ENCODE results near the gene EDN3.
"Not testable (repeated sequence)": the region's sequence is repeated elsewhere in the genome, so short reads cannot be mapped to it uniquely, and the experiment has no call there.

The EDN3 gene

DNA sequence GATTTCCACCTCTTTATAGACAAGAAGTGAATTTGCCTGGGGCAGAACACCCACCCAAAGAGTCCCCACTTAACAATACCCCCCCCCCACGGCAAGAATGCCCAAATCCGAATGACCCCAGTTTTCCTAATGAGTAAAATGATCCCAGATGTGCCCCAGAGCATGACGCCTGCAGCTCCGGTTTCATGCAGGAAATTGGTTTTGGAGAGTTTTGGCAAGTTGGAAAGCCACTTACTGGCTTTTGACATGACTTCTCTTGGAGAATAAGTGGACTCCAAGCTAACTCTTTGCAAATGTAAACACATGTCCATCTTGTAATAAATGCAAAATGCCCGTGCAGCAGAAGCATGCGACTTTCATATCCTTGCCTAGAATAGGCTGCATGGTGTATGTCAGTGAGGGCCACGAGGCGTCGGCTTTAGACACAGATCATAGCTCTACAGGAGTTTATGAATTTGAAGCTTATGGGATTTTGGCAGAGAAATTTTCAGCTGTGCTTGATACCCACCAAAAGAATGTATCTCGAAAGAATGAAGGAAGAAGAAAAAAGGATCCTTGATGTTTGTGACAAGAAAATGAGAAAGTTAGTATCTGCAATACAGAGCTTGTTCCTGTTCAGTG lies 24.2 kb downstream of the EDN3 start:
- no peak for TF ChIP-seq POLR2AphosphoS5 (IDR thresholded peaks at IDR 0.05; ENCODE audit: low read depth, low read length)
- DNase-seq (ENCODE audit: insufficient read length) (no peak), FAIRE-seq (no peak)

DNA sequence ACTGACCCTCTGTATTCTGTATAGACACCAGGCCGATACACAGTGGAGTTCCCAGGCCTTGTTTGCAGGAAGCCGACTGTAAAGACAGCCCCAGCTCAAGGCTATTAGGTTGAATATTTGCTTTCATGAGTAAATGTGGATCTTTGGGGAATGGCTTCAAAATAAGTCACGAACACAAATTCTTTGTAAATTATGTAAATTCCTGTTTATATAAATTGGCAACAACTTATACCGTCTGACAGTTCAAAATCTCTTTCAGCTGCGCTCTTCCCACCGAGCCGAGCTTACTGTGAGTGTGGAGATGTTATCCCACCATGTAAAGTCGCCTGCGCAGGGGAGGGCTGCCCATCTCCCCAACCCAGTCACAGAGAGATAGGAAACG lies 24.7 kb downstream of the EDN3 start:
- TF ChIP-seq POLR2A (IDR thresholded peaks at IDR 0.05; ENCODE audit: low read depth, low read length) (no peak), POLR2AphosphoS5 (IDR thresholded peaks at IDR 0.05; ENCODE audit: low read depth, low read length) (no peak), TAF1 (IDR thresholded peaks at IDR 0.05; ENCODE audit: borderline replicate concordance, low read depth, low read length) (no peak)
- FAIRE-seq (no peak), DNase-seq (ENCODE audit: insufficient read length) (no peak)

DNA sequence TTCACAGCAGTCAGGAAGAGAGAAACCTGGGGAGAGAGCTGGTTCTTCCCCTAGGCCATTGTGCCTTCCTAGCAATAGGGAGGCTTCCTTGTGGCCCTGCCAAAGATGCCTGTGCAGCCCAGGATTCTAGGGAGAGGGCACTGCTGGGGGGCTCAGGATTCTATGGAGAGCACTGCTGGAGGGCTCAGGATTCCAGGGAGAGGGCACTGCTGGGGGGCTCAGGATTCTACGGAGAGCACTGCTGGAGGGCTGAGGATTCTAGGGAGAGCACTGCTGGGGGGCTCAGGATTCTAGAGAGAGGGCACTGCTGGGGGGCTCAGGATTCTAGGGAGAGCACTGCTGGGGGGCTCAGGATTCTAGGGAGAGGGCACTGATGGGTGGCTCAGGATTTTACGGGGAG lies 25.8 kb downstream of the EDN3 start:
- TF ChIP-seq POLR2AphosphoS5 (IDR thresholded peaks at IDR 0.05; ENCODE audit: low read depth, low read length) = no peak
- DNase-seq (ENCODE audit: insufficient read length) = no peak
- FAIRE-seq = no peak

DNA sequence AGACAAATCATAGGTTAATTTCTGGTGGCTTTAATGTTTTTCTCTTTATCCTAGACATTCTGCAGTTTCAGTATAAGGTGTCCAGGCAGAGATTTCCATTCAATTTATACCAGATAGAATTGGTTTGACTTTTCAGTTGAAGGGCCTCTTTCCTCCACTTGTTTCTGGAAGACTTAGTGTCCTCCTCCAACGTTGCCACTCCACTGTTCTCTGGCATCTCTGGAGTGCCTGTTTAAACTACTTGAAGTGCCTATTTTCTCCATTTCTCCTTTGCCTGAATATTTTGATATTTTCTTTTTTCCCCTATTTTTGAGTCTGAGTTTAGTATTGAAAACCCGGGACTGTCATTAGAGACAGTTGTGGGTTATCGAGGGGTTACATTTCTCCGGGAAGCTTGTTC lies 27.7 kb downstream of the EDN3 start:
- no peak for TF ChIP-seq POLR2A (IDR thresholded peaks at IDR 0.05; ENCODE audit: low read depth, low read length)
- no peak for TF ChIP-seq POLR2AphosphoS5 (IDR thresholded peaks at IDR 0.05; ENCODE audit: low read depth, low read length)
- no peak for TF ChIP-seq TAF1 (IDR thresholded peaks at IDR 0.05; ENCODE audit: borderline replicate concordance, low read depth, low read length)
- no peak for FAIRE-seq
- DNase-seq (ENCODE audit: insufficient read length) = no peak

DNA sequence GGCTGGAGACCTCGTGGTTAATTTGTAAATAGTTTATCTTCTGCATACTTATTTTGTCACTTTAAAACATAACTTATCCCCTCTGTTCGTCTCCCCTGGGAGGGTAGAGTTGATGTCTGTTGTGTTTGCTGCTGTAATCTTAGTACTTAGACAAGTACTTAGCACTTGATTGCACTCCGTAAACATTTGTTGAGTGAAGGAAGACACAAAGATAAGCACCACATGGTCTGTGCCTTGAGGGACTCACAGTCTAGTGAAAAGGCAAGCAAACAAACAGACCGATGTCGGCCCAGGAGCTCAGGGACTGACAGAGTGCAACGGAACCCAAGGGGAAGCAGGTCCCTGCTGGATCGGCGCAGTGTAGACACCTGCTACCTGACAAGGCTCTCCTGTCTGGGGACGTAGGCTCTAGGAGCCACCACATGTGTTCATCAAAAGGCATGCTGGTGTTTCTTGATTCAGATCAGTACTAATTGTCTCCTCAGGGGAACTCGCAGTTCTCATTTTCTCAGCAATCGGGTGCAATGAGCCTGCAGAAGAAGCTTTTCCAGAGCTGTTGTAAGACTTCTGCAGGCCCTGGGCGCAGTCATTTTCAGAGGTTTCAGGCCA lies 31.4 kb downstream of the EDN3 start:
- DNase-seq (ENCODE audit: insufficient read length) = no peak
- TF ChIP-seq TAF1 (IDR thresholded peaks at IDR 0.05; ENCODE audit: borderline replicate concordance, low read depth, low read length) (no peak), POLR2AphosphoS5 (IDR thresholded peaks at IDR 0.05; ENCODE audit: low read depth, low read length) (no peak), POLR2A (IDR thresholded peaks at IDR 0.05; ENCODE audit: low read depth, low read length) (no peak)
- FAIRE-seq = no peak

DNA sequence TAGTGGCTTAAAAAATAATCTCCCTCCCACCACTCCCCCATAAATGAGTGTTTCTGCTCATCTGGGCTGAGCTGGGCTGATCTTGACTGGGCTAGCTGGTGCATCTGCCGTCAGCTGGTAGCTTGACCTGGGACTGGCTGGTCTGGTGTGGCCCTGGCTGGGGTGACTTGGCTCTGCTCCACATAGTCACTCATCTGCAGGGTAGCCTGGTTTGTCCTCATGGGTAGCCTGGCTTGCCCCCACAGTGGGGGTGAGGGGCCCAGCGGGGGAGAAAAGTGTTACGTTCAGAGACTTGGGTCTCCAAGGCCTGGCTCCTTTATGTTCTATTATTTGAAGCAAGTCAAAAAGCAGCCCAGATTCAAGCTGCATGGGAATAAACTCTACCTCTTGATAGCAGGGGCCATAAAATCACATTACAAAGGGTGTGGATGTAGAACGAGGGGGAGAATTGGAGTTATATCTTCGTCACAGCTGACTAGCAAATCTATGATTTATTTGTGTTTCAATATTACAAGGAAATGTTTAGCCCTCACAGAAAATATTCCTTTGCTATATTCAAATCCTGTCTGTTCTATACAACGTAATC lies 32.9 kb downstream of the EDN3 start:
- FAIRE-seq = no peak
- TF ChIP-seq TAF1 (IDR thresholded peaks at IDR 0.05; ENCODE audit: borderline replicate concordance, low read depth, low read length) (no peak), POLR2A (IDR thresholded peaks at IDR 0.05; ENCODE audit: low read depth, low read length) (no peak), POLR2AphosphoS5 (IDR thresholded peaks at IDR 0.05; ENCODE audit: low read depth, low read length) (no peak)

DNA sequence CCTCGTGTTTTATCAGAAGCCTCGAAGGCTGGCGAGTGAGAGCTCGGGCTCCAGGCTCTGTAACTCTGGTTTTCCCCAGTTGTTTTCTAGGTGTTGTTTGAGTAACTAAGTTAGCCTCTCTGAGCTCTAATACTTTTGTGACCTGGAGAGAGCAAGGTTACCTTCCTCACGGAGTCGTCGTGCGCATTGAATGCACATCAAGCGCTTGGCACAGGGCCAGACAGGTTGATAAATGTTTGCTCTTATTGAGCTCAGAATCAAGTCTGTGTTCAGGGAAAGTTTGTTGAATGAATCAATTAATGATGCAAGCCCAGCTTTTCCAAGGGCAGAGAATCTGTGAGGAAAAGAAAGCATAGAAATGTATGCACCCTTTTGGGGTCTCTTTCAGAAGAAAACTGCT lies 33.5 kb downstream of the EDN3 start:
- TF ChIP-seq POLR2AphosphoS5 (IDR thresholded peaks at IDR 0.05; ENCODE audit: low read depth, low read length) = no peak
- no peak for TF ChIP-seq TAF1 (IDR thresholded peaks at IDR 0.05; ENCODE audit: borderline replicate concordance, low read depth, low read length)
- no peak for TF ChIP-seq POLR2A (IDR thresholded peaks at IDR 0.05; ENCODE audit: low read depth, low read length)
- FAIRE-seq = no peak
- no peak for DNase-seq (ENCODE audit: insufficient read length)

More for the DNA sequence above, 32.9 kb downstream of the EDN3 start:
- no peak for DNase-seq (ENCODE audit: insufficient read length)

DNA sequence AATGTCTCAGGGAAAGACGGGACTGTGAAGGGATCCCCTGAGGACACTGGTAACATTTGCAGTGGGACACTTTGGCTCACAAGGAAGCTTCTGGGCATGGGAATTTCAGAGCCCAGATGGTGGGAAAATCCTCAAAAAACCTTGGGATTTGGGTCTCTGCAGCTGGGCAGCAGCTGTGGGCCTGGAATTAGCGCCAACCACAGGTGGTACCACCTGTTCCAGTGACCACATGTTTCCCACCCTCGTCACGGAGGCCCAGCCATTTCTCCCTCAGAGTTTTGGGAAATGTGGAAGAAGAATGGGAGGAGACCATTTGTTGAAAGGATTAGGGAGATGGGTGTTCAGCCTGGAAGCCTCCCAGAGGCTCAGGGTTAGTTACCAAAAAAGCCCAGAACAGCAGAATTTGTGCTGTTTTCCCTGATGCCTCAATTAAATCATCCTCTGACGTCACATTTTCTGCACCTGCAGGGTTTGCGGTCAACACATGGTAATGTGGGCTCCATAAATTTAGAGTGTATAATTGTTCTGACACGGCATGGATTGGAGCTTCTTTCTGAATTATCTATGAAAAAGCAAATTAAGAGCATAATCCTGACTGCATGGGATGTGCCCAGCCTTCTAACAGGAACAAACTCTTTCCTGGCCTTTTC lies 34.4 kb downstream of the EDN3 start:
- TF ChIP-seq TAF1 (IDR thresholded peaks at IDR 0.05; ENCODE audit: borderline replicate concordance, low read depth, low read length) (no peak), POLR2A (IDR thresholded peaks at IDR 0.05; ENCODE audit: low read depth, low read length) (no peak), POLR2AphosphoS5 (IDR thresholded peaks at IDR 0.05; ENCODE audit: low read depth, low read length) (no peak)
- DNase-seq (ENCODE audit: insufficient read length) = no peak
- FAIRE-seq = no peak

DNA sequence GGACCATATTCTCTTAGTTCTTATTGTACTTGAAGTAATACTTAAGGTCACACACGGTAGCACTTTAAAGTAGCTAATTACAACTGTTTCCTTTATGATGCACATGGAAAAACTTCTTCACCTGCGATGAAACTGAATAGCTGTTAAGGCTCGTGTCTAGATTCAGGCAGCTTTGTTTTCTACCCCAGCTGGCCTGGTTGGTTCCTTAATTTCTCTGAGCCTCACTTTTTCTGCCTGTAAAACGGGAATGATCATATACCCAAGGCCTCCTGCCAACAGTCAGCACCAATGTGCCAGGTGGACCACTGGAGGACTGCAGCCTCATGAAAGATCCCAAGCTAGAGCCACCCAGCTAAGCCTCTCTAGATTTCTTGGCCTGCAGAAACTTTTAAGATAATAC lies 35.0 kb downstream of the EDN3 start:
- no peak for DNase-seq (ENCODE audit: insufficient read length)
- no peak for TF ChIP-seq TAF1 (IDR thresholded peaks at IDR 0.05; ENCODE audit: borderline replicate concordance, low read depth, low read length)
- no peak for TF ChIP-seq POLR2A (IDR thresholded peaks at IDR 0.05; ENCODE audit: low read depth, low read length)
- no peak for TF ChIP-seq POLR2AphosphoS5 (IDR thresholded peaks at IDR 0.05; ENCODE audit: low read depth, low read length)
- FAIRE-seq = no peak

DNA sequence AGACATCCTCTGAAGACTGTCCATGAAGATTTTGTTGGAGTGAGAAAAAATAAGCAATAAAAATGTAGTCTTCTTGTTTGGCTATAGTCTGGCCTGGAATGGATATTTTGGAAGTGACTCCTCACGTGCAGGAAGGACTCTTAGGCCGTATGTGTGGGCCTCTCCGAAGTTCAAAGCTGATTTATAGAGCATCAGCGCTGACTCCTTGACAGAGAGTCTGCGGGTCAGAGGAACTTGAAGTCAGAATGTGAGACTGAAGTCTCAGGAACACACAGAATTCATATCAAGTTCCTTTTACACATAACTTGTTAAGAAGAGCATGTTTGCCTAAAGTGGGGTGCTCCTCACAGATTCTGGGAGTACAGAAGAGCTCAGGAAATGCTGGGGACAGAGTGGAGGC lies 36.1 kb downstream of the EDN3 start:
- FAIRE-seq = no peak
- no peak for DNase-seq (ENCODE audit: insufficient read length)
- TF ChIP-seq POLR2AphosphoS5 (IDR thresholded peaks at IDR 0.05; ENCODE audit: low read depth, low read length) = no peak
- no peak for TF ChIP-seq TAF1 (IDR thresholded peaks at IDR 0.05; ENCODE audit: borderline replicate concordance, low read depth, low read length)

DNA sequence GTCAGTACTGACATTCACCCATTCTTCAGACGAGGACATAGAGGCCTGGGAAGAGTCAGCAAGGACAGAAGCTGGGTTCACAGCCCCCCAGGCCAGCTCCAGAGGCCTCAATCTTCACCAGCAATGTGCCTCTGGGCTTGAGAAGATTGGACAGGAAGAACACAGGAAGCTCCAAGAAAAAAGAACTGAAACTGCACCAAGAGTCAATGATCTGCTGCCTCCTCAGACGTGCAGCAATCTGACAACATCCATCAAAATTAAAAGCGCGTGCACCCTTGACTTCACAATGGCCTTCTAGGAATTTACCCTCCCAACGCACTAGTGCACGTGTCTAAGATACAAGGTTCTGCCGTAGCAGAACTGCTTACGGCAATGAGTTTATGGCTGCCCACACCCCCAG lies 38.0 kb downstream of the EDN3 start:
- FAIRE-seq; DNase-seq (ENCODE audit: insufficient read length): not testable (repeated sequence)

DNA sequence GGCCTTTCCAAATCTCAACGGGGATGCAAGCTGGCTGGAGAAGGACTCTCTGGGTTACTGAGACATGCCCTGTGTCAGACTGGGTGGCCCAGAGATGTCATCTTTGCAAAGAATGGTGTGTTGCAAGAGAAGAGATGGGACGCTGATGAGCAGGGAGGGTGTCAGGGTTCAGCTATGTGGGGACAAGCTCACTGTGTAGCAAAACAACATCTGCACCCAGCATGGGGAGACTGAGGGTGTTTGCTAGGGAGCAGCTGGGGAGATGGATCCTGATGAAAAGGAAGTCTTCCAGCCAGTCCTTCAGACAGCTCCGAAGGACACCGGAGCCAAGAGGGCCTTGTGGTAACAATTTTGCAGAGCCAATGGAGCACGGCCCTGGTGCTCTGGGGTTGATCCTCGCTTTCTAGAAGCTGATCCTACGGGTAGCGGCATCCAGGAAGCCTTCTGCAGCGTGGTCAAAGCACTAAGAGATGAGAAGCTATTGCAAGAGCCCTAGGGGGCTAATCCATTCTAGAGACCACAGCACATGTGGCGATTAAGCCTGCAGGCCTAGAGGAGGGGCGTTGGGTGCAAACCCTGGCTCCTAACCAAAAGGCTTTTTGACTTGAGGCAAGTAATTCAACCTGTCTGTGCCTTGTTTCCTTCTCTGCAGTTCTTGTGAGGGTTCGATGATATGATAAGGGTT lies 39.9 kb downstream of the EDN3 start:
- no peak for FAIRE-seq
- DNase-seq (ENCODE audit: insufficient read length) = no peak
- no peak for TF ChIP-seq POLR2AphosphoS5 (IDR thresholded peaks at IDR 0.05; ENCODE audit: low read depth, low read length)
- TF ChIP-seq TAF1 (IDR thresholded peaks at IDR 0.05; ENCODE audit: borderline replicate concordance, low read depth, low read length) = no peak
- no peak for TF ChIP-seq POLR2A (IDR thresholded peaks at IDR 0.05; ENCODE audit: low read depth, low read length)

DNA sequence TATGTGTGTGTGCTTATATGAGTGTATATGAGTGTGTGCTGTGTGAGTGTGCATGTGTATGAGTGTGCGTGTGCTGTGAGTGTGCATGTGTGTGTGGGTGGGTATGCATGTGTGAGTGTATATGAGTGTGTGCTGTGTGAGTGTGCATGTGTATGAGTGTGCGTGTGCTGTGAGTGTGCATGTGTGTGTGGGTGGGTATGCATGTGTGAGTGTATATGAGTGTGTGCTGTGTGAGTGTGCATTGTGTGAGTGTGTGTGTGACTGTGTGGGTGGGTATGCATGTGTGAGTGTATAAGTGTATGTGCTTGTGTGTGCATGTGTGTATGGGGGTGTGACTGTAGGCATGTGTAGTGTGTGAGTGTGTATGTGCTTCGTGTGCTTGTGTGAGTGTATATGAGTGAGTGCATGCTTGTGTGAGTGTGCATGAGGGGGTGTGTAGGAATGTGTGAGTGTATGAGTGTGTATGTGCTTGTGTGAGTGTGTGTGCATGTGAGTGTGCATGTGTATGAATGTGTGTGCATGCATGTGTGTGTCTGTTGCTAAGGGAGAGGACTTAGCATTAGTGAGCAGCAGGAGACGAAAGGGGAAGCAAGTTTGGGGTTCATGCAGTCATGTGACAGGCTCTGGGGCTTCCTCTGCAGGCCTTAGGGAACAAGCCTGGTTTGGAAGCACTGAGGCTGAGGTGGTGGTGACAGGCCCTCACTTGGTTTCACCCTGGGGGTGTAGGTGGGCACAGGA lies 41.0 kb downstream of the EDN3 start:
- peak; percentile 30 for FAIRE-seq
- DNase-seq (ENCODE audit: insufficient read length) = not testable (repeated sequence)

Measured in GM12892 (cell line).